DOHH2 (cell line): ENCODE results near the gene MOCS3.

Experiments
- H3F3A ChIP-seq: fragments of 200-600 bp; sonication (generic), shearing (Covaris generic); 2 replicates; pipeline ENCODE4 v1.6.0; 2016; ENCODE audit warnings: antibody characterized with exemption, mild to moderate bottlenecking; ENCODE audit not compliant: control insufficient read depth, insufficient read depth
- H3K27ac ChIP-seq: fragments of 200-600 bp; sonication (generic); 2 replicates; pipeline ENCODE4 v1.5.1; 2014; ENCODE audit warnings: low read depth, mild to moderate bottlenecking, low read length, moderate library complexity
- H3K27me3 ChIP-seq: fragments of 200-600 bp; sonication (generic); 2 replicates; pipeline ENCODE4 v1.6.1; 2014; ENCODE audit warnings: mild to moderate bottlenecking, low read length, mixed read lengths; ENCODE audit not compliant: control insufficient read depth
- H3K36me3 ChIP-seq: fragments of 200-600 bp; sonication (generic); 2 replicates; pipeline ENCODE4 v1.6.1; 2014; ENCODE audit warnings: mild to moderate bottlenecking, low read length, moderate library complexity, mixed read lengths; ENCODE audit not compliant: control insufficient read depth
- H3K4me1 ChIP-seq: fragments of 200-600 bp; sonication (generic); 2 replicates; pipeline ENCODE4 v1.6.1; 2014; ENCODE audit warnings: mild to moderate bottlenecking, low read length, mixed read lengths; ENCODE audit not compliant: control insufficient read depth
- H3K4me2 ChIP-seq: fragments of 200-600 bp; sonication (generic); 2 replicates; pipeline ENCODE4 v1.6.0; 2014; ENCODE audit warnings: mild to moderate bottlenecking, low read length, moderate library complexity
- H3K4me3 ChIP-seq: fragments of 200-600 bp; sonication (generic); 2 replicates; pipeline ENCODE4 v1.5.1; 2014; ENCODE audit warnings: mild to moderate bottlenecking, low read length, mixed read lengths
- H3K79me2 ChIP-seq: fragments of 200-600 bp; sonication (generic); 2 replicates; pipeline ENCODE4 v1.6.1; 2014; ENCODE audit warnings: mild to moderate bottlenecking, low read length, mixed read lengths; ENCODE audit not compliant: control insufficient read depth
- H3K9me2 ChIP-seq: fragments of 200-600 bp; sonication (generic); replicated peaks from 2 replicates; pipeline ENCODE4 v1.6.1; 2014; ENCODE audit warnings: mild to moderate bottlenecking, low read length, mixed read lengths; ENCODE audit not compliant: control insufficient read depth
- H3K9me3 ChIP-seq: fragments of 200-600 bp; sonication (generic); 2 replicates; pipeline ENCODE4 v1.6.1; 2014; ENCODE audit warnings: antibody characterized with exemption, low read length, mixed read lengths; ENCODE audit not compliant: control insufficient read depth, insufficient read depth
- H4K20me1 ChIP-seq: fragments of 200-600 bp; sonication (generic); 2 replicates; pipeline ENCODE4 v1.6.0; 2014; ENCODE audit warnings: low read depth, mild to moderate bottlenecking, antibody characterized with exemption, low read length, moderate library complexity; ENCODE audit not compliant: control insufficient read depth, insufficient read depth
- EZH2phosphoT487 ChIP-seq: fragments of 200-600 bp; sonication (generic); IDR thresholded peaks from 2 replicates; pipeline ENCODE4 v1.6.1; 2017; ENCODE audit warnings: borderline replicate concordance, mild to moderate bottlenecking, antibody characterized with exemption, low read length, moderate library complexity, mixed read lengths
- TF ChIP-seq, protein P1 (sequence below): fragments of 200-600 bp; sonication (generic); IDR thresholded peaks from one replicate; pipeline ENCODE4 v1.5.1; 2014; ENCODE audit warnings: antibody characterized with exemption, mild to moderate bottlenecking, low read depth, low read length; ENCODE audit not compliant: poor library complexity, severe bottlenecking

The MOCS3 gene

DNA sequence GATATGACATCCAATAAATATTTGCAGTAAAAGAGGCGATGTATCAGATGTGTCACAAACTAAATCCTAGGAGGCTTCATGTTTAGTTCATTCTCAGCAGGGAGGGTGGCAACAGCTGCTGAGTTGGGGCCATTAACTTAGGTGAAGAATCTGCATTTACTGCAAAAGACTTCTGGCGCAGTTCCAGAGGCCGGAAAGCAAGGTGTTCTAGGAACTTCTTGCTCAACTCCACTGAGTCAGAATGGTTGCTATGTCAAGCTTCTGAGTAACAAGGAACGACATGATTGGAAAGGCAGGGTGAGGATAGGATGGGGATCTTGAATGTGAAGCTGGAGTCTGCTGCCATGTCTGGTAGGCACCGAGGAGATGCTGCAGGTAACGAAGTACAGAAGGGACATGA is 39.1 kb upstream of the MOCS3 start:
- TF ChIP-seq, protein P1, sequence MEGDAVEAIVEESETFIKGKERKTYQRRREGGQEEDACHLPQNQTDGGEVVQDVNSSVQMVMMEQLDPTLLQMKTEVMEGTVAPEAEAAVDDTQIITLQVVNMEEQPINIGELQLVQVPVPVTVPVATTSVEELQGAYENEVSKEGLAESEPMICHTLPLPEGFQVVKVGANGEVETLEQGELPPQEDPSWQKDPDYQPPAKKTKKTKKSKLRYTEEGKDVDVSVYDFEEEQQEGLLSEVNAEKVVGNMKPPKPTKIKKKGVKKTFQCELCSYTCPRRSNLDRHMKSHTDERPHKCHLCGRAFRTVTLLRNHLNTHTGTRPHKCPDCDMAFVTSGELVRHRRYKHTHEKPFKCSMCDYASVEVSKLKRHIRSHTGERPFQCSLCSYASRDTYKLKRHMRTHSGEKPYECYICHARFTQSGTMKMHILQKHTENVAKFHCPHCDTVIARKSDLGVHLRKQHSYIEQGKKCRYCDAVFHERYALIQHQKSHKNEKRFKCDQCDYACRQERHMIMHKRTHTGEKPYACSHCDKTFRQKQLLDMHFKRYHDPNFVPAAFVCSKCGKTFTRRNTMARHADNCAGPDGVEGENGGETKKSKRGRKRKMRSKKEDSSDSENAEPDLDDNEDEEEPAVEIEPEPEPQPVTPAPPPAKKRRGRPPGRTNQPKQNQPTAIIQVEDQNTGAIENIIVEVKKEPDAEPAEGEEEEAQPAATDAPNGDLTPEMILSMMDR: no peak
- TF ChIP-seq EZH2phosphoT487: no peak
- Histone ChIP-seq H3K27me3 (no peaks in the 10 kb centered on the region), H3K27ac (no peak overlapping the region), H3K36me3 (peaks cover 89% of the 10 kb centered on the region), H4K20me1 (peaks cover 68% of the 10 kb centered on the region), H3K9me3 (no peaks in the 10 kb centered on the region), H3K79me2 (peaks cover 100% of the 10 kb centered on the region), H3K9me2 (no peaks in the 10 kb centered on the region), H3F3A (peaks cover 8% of the 10 kb centered on the region; the same call in 1 of the 2 replicates), H3K4me1 (peaks cover 95% of the 10 kb centered on the region), H3K4me2 (peak overlapping the region; percentile 33; the same call in 1 of the 2 replicates), H3K4me3 (no peak overlapping the region; the same call in 1 of the 2 replicates)

DNA sequence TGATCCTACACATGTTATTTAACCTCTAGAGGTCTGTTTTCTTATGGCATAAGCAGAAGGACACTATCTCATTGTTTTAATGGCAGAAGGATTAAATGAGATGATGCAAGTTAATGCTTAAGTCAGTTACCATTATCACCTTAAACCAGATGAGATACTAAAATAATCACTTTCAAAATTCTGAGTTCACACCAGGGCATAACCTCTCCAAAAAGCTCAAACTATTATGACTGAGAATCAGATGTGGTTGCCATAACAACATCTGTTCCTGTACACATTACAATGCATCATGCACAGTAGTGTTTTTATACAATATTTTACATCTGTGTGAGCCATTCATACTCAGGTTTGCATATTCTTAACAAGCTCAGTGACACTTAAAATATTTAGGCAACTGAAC is 37.6 kb upstream of the MOCS3 start:
- Histone ChIP-seq H4K20me1 (peaks cover 75% of the 10 kb centered on the region), H3K9me2 (no peaks in the 10 kb centered on the region), H3K27me3 (no peaks in the 10 kb centered on the region), H3K4me3 (no peak overlapping the region), H3K79me2 (peaks cover 100% of the 10 kb centered on the region), H3F3A (peaks cover 8% of the 10 kb centered on the region; the same call in 1 of the 2 replicates), H3K27ac (no peak overlapping the region), H3K4me1 (peaks cover 97% of the 10 kb centered on the region), H3K4me2 (peak overlapping the region; percentile 37), H3K36me3 (peaks cover 91% of the 10 kb centered on the region), H3K9me3 (no peaks in the 10 kb centered on the region)
- TF ChIP-seq EZH2phosphoT487: no peak
- TF ChIP-seq, protein P1: no peak

DNA sequence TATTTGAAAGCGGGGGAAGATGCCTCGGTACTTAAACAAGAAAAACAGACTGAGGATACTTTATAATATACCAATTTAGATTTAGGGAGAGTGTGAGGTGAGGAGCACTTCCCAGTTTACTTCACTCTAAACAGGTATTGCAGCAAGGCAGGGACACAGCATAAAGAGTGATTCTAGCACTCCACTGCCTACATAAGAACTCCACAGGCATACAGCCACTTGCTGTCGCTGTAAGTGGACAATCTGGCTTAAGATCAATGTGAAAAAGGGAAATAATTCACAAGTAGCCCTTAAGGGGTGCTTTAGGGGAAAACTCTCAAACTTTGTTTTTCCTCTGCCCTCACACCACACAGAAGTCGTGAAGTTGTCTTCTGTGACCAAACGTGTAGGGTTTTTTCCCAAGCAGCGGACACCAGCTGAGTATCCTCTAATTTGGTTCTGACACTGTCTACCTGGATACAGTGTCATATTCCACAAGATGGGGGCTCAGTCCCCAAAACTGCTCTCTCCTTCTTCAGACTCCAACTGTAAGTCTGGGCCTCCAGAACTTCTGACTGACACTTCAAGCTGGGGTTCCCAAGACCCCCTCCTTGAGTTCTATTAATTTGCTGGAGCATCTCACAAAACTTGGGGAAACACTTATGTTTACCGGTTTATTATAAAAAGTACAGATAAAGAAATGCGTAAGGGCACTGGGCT is 36.7 kb upstream of the MOCS3 start:
- no peaks in the 10 kb centered on the region for H3K27me3 ChIP-seq
- H3K79me2 ChIP-seq: peaks cover 100% of the 10 kb centered on the region
- peaks cover 11% of the 10 kb centered on the region for H3F3A ChIP-seq
- peak overlapping the region; percentile 37 for H3K4me2 ChIP-seq
- peaks cover 66% of the 10 kb centered on the region for H4K20me1 ChIP-seq
- H3K9me2 ChIP-seq: no peaks in the 10 kb centered on the region
- peaks cover 90% of the 10 kb centered on the region for H3K36me3 ChIP-seq
- no peak overlapping the region for H3K27ac ChIP-seq
- TF ChIP-seq EZH2phosphoT487: no peak
- TF ChIP-seq, protein P1: no peak
- H3K4me1 ChIP-seq: peaks cover 94% of the 10 kb centered on the region
- no peaks in the 10 kb centered on the region for H3K9me3 ChIP-seq
- no peak overlapping the region for H3K4me3 ChIP-seq
